ENCODE measurements around the gene TWIST2.

GRCh38 chr2:238864207-238865014 is 16.5 kb downstream of the TWIST2 start:
- TF ChIP-seq POLR2A (IDR thresholded peaks at IDR 0.05), result no peak
- TF ChIP-seq, protein P1, sequence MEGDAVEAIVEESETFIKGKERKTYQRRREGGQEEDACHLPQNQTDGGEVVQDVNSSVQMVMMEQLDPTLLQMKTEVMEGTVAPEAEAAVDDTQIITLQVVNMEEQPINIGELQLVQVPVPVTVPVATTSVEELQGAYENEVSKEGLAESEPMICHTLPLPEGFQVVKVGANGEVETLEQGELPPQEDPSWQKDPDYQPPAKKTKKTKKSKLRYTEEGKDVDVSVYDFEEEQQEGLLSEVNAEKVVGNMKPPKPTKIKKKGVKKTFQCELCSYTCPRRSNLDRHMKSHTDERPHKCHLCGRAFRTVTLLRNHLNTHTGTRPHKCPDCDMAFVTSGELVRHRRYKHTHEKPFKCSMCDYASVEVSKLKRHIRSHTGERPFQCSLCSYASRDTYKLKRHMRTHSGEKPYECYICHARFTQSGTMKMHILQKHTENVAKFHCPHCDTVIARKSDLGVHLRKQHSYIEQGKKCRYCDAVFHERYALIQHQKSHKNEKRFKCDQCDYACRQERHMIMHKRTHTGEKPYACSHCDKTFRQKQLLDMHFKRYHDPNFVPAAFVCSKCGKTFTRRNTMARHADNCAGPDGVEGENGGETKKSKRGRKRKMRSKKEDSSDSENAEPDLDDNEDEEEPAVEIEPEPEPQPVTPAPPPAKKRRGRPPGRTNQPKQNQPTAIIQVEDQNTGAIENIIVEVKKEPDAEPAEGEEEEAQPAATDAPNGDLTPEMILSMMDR (IDR thresholded peaks at IDR 0.05), result no peak

Data from tibial nerve (tissue), 3 donors.